ENCODE data around the gene EIF6.
"Not testable (repeated sequence)": the region's sequence is repeated elsewhere in the genome, so short reads cannot be mapped to it uniquely, and the experiment has no call there.

DNA sequence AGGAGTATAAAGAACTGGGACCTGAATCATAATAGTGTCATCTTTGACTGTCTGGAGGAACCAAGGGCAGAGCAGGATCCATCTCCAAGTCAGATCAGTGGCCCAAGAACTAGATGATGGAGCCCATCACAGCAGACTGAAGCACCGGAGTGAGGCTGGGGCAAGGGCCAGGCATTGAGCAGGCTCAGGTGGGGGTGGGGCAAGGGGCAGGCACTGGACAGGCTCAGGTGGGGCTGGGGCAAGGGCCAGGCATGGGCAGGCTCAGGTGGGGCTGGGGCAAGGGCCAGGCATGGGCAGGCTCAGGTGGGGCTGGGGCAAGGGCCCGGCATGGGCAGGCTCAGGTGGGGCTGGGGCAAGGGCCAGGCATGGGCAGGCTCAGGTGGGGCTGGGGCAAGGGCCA lies 32.0 kb downstream of the EIF6 start:
- TF ChIP-seq, protein P1, sequence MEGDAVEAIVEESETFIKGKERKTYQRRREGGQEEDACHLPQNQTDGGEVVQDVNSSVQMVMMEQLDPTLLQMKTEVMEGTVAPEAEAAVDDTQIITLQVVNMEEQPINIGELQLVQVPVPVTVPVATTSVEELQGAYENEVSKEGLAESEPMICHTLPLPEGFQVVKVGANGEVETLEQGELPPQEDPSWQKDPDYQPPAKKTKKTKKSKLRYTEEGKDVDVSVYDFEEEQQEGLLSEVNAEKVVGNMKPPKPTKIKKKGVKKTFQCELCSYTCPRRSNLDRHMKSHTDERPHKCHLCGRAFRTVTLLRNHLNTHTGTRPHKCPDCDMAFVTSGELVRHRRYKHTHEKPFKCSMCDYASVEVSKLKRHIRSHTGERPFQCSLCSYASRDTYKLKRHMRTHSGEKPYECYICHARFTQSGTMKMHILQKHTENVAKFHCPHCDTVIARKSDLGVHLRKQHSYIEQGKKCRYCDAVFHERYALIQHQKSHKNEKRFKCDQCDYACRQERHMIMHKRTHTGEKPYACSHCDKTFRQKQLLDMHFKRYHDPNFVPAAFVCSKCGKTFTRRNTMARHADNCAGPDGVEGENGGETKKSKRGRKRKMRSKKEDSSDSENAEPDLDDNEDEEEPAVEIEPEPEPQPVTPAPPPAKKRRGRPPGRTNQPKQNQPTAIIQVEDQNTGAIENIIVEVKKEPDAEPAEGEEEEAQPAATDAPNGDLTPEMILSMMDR (conservative IDR thresholded peaks at IDR 0.05; ENCODE audit: low read length) = not testable (repeated sequence)
- TF ChIP-seq EZH2phosphoT487 (IDR thresholded peaks at IDR 0.05; ENCODE audit: borderline replicate concordance, low read depth, low read length) = not testable (repeated sequence)
